ENCODE results near the gene ELOVL1.

Gene ELOVL1

DNA sequence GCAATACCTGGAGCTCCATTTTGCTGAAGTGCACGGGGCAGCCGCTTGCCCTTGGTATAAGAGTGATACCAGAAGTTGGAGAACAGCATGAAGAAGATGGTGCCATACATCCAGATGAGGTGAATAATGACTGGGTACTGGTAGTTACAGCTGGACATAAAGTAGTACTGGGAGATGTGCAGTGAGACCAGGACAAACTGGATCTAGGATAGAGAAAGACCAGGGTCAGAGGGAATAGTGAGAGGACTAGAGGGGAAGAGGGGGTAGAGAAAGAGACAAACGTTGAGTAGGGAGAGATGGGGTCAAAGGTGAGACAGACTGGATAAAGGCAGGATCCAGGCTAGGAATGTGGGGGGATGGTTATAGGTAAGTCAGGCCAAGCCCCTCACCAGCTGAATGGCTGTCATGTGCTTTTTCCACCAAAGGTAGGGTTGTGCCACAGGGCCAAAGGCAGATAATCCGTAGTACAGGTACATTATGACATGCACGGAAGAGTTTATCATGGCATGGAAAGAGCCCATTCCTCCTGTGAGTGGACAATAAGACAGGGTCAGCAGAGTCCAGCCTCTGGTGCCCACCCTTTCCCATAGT is 3.8 kb downstream of the ELOVL1 start:
- Histone ChIP-seq H3K27ac (ENCODE audit: low read depth, low read length) (no peak overlapping the region), H3K9ac (ENCODE audit: low read length) (no peak overlapping the region), H3K4me1 (ENCODE audit: insufficient read depth, low read length) (peaks cover 15% of the 10 kb centered on the region), H3K27me3 (ENCODE audit: control insufficient read depth in 1 of 2, insufficient read depth in 2 of 2, low read length in 2 of 2) (no peaks in the 10 kb centered on the region), H3K4me3 (ENCODE audit: low read depth in 1 of 2, low read length in 2 of 2) (no peak overlapping the region), H3K36me3 (ENCODE audit: insufficient read depth, low read length) (peaks cover 36% of the 10 kb centered on the region), H3K9me3 (ENCODE audit: low read length) (no peaks in the 10 kb centered on the region)

DNA sequence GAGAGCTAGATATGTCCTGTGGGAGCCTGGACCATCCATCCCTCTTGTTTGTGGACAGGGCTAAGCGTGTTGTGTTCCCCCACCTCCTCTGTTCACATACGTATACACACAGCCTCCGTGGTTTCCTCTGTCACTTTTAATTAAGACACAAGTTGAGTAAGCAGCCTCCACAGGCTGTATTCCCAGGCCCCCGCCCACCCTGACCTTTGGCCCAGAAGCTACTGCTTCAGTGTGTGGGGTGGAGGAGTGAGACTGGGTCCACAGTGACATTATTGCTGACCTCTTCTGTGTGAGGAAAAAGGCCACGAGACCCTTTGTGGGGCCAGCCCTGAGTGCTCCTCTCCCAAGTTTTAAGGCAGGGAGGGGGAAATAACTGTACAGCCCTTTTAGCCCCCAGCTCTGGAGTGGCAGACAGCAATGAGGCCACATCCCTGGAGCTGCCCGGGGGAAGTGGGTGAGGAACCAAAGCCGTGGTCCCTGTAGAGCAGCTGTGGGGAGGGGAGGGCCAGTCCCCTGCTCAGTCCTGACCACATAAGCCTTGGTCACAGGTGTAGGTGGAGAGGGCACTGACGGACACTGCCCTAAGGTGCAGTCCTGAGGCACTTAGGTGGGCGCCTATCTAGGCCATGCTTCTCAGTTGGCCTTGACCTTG is 4.4 kb downstream of the ELOVL1 start:
- Histone ChIP-seq H3K4me1 (ENCODE audit: insufficient read depth, low read length) (peaks cover 12% of the 10 kb centered on the region), H3K9me3 (ENCODE audit: low read length) (no peaks in the 10 kb centered on the region), H3K9ac (ENCODE audit: low read length) (no peak overlapping the region), H3K4me3 (ENCODE audit: low read depth in 1 of 2, low read length in 2 of 2) (no peak overlapping the region), H3K27me3 (ENCODE audit: control insufficient read depth in 1 of 2, insufficient read depth in 2 of 2, low read length in 2 of 2) (no peaks in the 10 kb centered on the region), H3K36me3 (ENCODE audit: insufficient read depth, low read length) (peaks cover 36% of the 10 kb centered on the region), H3K27ac (ENCODE audit: low read depth, low read length) (no peak overlapping the region)

DNA sequence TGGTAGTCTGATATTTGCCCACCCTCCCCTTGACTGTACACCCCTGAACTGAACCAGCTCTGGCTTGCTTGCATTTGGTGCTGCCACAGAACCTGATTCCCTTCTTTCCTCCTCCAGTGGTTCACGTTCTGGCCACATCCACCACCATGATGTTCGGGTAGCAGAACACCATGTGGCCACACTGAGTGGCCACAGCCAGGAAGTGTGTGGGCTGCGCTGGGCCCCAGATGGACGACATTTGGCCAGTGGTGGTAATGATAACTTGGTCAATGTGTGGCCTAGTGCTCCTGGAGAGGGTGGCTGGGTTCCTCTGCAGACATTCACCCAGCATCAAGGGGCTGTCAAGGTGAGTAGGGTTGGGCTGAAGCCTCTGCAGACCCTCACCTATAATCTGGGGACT is 7.2 kb downstream of the ELOVL1 start:
- Histone ChIP-seq H3K27ac (ENCODE audit: low read depth, low read length) (no peak overlapping the region), H3K36me3 (ENCODE audit: insufficient read depth, low read length) (peaks cover 36% of the 10 kb centered on the region), H3K9ac (ENCODE audit: low read length) (no peak overlapping the region), H3K4me1 (ENCODE audit: insufficient read depth, low read length) (peaks cover 13% of the 10 kb centered on the region), H3K9me3 (ENCODE audit: low read length) (no peaks in the 10 kb centered on the region), H3K4me3 (ENCODE audit: low read depth in 1 of 2, low read length in 2 of 2) (no peak overlapping the region), H3K27me3 (ENCODE audit: control insufficient read depth in 1 of 2, insufficient read depth in 2 of 2, low read length in 2 of 2) (no peaks in the 10 kb centered on the region)

DNA sequence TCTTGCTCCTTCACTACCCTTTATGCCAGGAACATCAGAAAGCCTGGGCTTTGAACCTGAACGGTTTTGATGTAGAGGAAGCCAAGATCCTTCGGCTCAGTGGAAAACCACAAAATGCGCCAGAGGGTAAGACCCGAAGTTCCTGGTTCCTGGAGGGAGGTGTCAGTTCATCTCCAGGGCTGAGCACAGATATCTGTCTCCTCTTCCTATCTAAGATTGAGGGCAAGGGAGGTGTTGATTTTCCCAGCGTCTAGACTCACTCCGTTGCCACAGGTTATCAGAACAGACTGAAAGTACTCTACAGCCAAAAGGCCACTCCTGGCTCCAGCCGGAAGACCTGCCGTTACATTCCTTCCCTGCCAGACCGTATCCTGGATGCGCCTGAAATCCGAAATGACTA is 8.1 kb downstream of the ELOVL1 start:
- Histone ChIP-seq H3K9me3 (ENCODE audit: low read length) (no peaks in the 10 kb centered on the region), H3K36me3 (ENCODE audit: insufficient read depth, low read length) (peaks cover 28% of the 10 kb centered on the region), H3K4me3 (ENCODE audit: low read depth in 1 of 2, low read length in 2 of 2) (no peak overlapping the region), H3K9ac (ENCODE audit: low read length) (no peak overlapping the region), H3K27ac (ENCODE audit: low read depth, low read length) (no peak overlapping the region), H3K4me1 (ENCODE audit: insufficient read depth, low read length) (peaks cover 13% of the 10 kb centered on the region), H3K27me3 (ENCODE audit: control insufficient read depth in 1 of 2, insufficient read depth in 2 of 2, low read length in 2 of 2) (no peaks in the 10 kb centered on the region)

DNA sequence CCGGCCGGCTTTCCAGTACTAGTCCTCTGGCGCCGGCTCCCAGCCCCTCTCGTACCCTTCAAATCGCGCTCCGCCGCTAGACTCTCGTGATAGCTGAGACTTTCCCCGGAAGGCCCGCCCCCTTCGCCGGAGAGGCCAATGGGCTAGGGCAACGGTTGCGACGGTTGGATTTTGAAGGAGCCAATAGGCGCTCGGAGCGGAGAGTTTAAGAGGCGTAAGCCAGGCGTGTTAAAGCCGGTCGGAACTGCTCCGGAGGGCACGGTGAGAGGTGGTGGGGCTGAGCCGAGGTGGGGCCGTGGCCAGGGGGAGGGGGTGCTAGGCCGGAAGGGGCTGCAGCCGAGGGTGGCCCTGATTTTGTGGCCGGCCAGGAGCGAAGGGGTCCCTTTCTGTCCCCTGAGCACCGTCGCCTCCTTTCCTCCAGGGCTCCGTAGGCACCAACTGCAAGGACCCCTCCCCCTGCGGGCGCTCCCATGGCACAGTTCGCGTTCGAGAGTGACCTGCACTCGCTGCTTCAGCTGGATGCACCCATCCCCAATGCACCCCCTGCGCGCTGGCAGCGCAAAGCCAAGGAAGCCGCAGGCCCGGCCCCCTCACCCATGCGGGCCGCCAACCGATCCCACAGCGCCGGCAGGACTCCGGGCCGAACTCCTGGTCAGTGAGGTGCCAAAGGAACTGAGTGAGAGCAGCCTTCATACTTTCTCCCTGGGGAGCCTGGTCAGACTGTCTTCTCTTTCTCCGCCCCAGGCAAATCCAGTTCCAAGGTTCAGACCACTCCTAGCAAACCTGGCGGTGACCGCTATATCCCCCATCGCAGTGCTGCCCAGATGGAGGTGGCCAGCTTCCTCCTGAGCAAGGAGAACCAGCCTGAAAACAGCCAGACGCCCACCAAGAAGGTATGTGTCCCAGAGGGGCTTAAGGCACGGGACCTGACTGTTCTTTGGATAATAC is 8.8 kb downstream of the ELOVL1 start, which contains the start of gene CDC20:
TSS of gene CDC20 (plus strand) at position 236 of the 948 bp plus-strand sequence. CDS start at position 471, 235 bp downstream.
- peaks cover 22% of the 10 kb centered on the region for H3K36me3 ChIP-seq (ENCODE audit: insufficient read depth, low read length)

DNA sequence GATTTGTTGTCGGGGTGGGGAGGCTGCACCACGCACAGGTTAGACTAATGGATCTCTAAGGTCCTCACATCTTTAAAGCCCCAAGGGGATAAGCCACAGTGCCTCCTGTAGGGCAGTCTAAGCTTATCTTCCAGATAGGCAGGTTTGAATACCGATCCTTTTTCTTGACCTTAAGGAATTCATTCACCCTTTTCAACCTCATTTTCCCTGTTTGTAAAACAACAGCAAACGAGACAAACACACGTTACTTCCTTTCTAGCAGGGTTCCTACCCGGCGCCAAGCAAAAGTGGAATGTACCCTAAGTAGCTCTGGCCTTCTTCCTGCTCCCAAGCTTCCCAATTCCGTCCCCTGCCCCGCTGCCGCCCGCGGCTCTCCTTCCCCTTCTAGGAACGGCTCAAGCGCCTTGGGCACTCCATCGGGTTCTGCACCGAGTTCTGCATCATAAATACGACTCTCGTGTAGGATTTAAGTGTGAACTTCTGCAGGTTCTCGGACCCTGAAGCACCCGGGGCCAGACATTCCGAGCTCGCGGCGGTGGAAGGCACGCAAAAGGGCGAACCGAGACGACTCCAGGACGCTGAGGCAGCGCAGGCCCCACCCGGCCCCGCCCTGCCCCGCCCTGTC is 9.6 kb downstream of the ELOVL1 start:
- peak overlapping the region; percentile 52 to 96 for H3K4me3 ChIP-seq (ENCODE audit: low read depth in 1 of 2, low read length in 2 of 2)
- H3K27ac ChIP-seq (ENCODE audit: low read depth, low read length), result peak overlapping the region; percentile 93

More for the DNA sequence above, 8.8 kb downstream of the ELOVL1 start, which contains the start of gene CDC20:
- peak within 1 kb of the TSS; percentile 93 for H3K27ac ChIP-seq (ENCODE audit: low read depth, low read length)
- peaks cover 13% of the 10 kb centered on the region for H3K4me1 ChIP-seq (ENCODE audit: insufficient read depth, low read length)
- peak within 1 kb of the TSS; percentile 52 to 96 for H3K4me3 ChIP-seq (ENCODE audit: low read depth in 1 of 2, low read length in 2 of 2)
- H3K27me3 ChIP-seq (ENCODE audit: control insufficient read depth in 1 of 2, insufficient read depth in 2 of 2, low read length in 2 of 2), result no peaks in the 10 kb centered on the region
- peak within 1 kb of the TSS; percentile 88 for H3K9ac ChIP-seq (ENCODE audit: low read length)
- H3K9me3 ChIP-seq (ENCODE audit: low read length), result no peaks in the 10 kb centered on the region

DNA sequence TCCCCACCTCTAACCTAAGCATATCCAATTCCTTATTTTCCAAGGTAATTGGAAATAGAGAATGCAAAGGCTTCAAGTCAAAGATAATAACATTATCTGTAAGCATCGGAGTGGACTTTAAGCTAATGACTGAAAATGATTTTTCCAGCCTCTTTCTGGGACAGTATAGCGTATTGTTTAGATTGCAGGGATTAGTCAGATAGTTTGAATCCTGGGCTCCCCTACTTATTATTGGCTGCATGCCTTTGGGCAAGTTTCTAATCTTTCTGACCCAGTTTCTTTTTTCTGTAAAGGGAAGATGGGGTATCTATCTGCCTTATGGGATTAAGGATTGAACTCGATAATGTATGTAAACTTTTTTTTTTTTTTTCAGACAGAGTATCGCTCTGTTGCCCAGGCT is 10.6 kb downstream of the ELOVL1 start:
- peaks cover 6% of the 10 kb centered on the region for H3K36me3 ChIP-seq (ENCODE audit: insufficient read depth, low read length)
- no peaks in the 10 kb centered on the region for H3K9me3 ChIP-seq (ENCODE audit: low read length)
- no peak overlapping the region for H3K9ac ChIP-seq (ENCODE audit: low read length)
- no peak overlapping the region for H3K27ac ChIP-seq (ENCODE audit: low read depth, low read length)
- H3K27me3 ChIP-seq (ENCODE audit: control insufficient read depth in 1 of 2, insufficient read depth in 2 of 2, low read length in 2 of 2), result no peaks in the 10 kb centered on the region
- H3K4me1 ChIP-seq (ENCODE audit: insufficient read depth, low read length), result peaks cover 13% of the 10 kb centered on the region
- no peak overlapping the region for H3K4me3 ChIP-seq (ENCODE audit: low read depth in 1 of 2, low read length in 2 of 2)

More for the DNA sequence above, 9.6 kb downstream of the ELOVL1 start:
- Histone ChIP-seq H3K4me1 (ENCODE audit: insufficient read depth, low read length) (peaks cover 13% of the 10 kb centered on the region), H3K36me3 (ENCODE audit: insufficient read depth, low read length) (peaks cover 14% of the 10 kb centered on the region), H3K9ac (ENCODE audit: low read length) (peak overlapping the region; percentile 88), H3K9me3 (ENCODE audit: low read length) (no peaks in the 10 kb centered on the region), H3K27me3 (ENCODE audit: control insufficient read depth in 1 of 2, insufficient read depth in 2 of 2, low read length in 2 of 2) (no peaks in the 10 kb centered on the region)

DNA sequence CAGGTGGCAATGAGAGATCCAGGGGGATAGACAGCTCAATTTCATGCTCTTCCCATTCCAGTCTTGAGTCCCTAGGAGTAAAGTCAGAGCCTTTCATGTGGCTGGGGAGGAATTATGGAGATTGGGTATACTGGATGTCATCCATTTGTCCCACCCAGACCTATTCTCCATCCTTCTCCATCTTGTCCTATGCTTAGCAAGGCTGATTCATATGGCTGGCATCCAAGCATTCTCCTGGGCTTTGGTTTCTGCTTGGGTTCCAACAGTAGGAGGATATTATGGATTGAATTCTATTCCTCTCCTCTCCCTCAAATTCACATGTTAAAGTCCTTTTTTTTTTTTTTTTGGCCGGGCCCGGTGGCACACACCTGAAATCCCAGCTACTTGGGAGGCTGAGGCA is 12.9 kb downstream of the ELOVL1 start:
- H3K36me3 ChIP-seq (ENCODE audit: insufficient read depth, low read length), result no peaks in the 10 kb centered on the region
- H3K27ac ChIP-seq (ENCODE audit: low read depth, low read length), result no peak overlapping the region
- H3K27me3 ChIP-seq (ENCODE audit: control insufficient read depth in 1 of 2, insufficient read depth in 2 of 2, low read length in 2 of 2), result no peaks in the 10 kb centered on the region
- H3K4me1 ChIP-seq (ENCODE audit: insufficient read depth, low read length), result peaks cover 19% of the 10 kb centered on the region
- no peaks in the 10 kb centered on the region for H3K9me3 ChIP-seq (ENCODE audit: low read length)
- H3K9ac ChIP-seq (ENCODE audit: low read length), result no peak overlapping the region
- H3K4me3 ChIP-seq (ENCODE audit: low read depth in 1 of 2, low read length in 2 of 2), result no peak overlapping the region

DNA sequence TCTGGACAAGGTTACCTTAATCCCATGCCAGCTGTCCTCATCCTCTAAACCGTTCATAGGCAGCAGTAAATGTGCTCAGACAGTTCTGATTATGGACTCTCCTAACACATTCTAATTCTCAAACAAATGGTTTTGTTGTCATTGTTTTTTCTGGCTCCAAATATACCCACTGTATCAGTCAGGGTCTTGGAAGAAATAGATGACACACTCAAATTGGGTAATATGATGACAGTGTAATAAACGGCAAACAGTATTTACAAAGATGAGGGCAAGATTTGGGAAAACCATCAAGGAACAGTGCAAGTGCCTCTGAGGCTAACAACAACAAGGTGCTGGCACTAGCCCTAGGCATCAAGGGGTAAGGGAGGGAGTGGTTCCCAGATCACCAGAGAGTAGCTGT is 13.3 kb downstream of the ELOVL1 start:
- H3K9me3 ChIP-seq (ENCODE audit: low read length), result no peaks in the 10 kb centered on the region
- peaks cover 24% of the 10 kb centered on the region for H3K4me1 ChIP-seq (ENCODE audit: insufficient read depth, low read length)
- H3K36me3 ChIP-seq (ENCODE audit: insufficient read depth, low read length), result no peaks in the 10 kb centered on the region
- no peaks in the 10 kb centered on the region for H3K27me3 ChIP-seq (ENCODE audit: control insufficient read depth in 1 of 2, insufficient read depth in 2 of 2, low read length in 2 of 2)
- no peak overlapping the region for H3K9ac ChIP-seq (ENCODE audit: low read length)
- H3K27ac ChIP-seq (ENCODE audit: low read depth, low read length), result no peak overlapping the region
- no peak overlapping the region for H3K4me3 ChIP-seq (ENCODE audit: low read depth in 1 of 2, low read length in 2 of 2)

DNA sequence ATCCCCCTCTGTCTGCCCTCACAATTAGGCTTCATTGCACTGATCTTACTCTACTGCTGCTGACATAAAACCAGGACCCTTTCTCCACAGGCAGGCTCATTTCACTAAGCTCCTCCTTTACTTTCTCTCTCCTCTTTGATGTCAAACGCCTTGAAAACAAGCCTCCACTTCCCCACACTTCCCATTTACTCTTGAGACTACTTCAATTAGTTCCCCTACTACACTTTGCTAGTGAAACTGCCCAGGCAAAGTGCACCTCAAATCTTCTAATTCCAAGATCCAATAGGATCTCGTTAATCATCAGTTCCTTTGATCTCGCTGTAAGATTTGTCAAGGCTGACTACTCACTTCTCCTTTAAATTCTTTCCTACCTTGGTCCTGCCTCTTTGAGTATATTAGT is 14.9 kb downstream of the ELOVL1 start:
- Histone ChIP-seq H3K27ac (ENCODE audit: low read depth, low read length) (no peak overlapping the region), H3K9ac (ENCODE audit: low read length) (no peak overlapping the region), H3K4me1 (ENCODE audit: insufficient read depth, low read length) (peaks cover 14% of the 10 kb centered on the region), H3K4me3 (ENCODE audit: low read depth in 1 of 2, low read length in 2 of 2) (no peak overlapping the region), H3K36me3 (ENCODE audit: insufficient read depth, low read length) (no peaks in the 10 kb centered on the region), H3K27me3 (ENCODE audit: control insufficient read depth in 1 of 2, insufficient read depth in 2 of 2, low read length in 2 of 2) (no peaks in the 10 kb centered on the region), H3K9me3 (ENCODE audit: low read length) (no peaks in the 10 kb centered on the region)

DNA sequence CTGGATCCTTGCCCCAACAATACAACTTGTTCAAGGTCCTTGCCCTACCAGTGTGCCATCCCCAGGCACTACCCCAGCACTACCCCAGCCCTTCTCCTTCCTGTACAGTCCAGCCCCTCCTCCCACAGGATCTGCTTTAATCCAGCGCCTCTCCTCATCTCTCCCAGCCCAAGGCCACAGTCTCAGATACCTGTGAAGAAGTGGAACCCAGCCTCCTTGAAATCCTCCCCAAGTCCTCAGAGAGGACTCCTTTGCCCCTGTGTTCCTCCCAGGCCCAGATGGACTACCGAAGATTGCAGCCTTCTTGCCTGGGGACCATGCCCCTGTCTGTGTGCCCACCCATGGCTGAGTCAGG is 15.5 kb downstream of the ELOVL1 start:
- Histone ChIP-seq H3K27me3 (ENCODE audit: control insufficient read depth in 1 of 2, insufficient read depth in 2 of 2, low read length in 2 of 2) (no peaks in the 10 kb centered on the region), H3K36me3 (ENCODE audit: insufficient read depth, low read length) (no peaks in the 10 kb centered on the region), H3K4me3 (ENCODE audit: low read depth in 1 of 2, low read length in 2 of 2) (no peak overlapping the region), H3K27ac (ENCODE audit: low read depth, low read length) (no peak overlapping the region), H3K4me1 (ENCODE audit: insufficient read depth, low read length) (peaks cover 12% of the 10 kb centered on the region), H3K9me3 (ENCODE audit: low read length) (no peaks in the 10 kb centered on the region), H3K9ac (ENCODE audit: low read length) (no peak overlapping the region)

Measured in muscle layer of colon (tissue), 2 donors.